Measurements from ENCODE around the gene SEMA4C. TPM values are rescaled to one million over a fixed set of nuclear protein-coding genes. Genes with fewer than 3 reads are reported as not detected.
A peak's percentile ranks its signal among the peaks of the same experiment; 100 is the strongest.

Gene SEMA4C
- total and polyA plus RNA-seq, 9 of the 15 experiments (the other 6 are each of a cell fraction or from before 2014, with no cell fraction given), result 0.32 to 59.7 (median 23.9) TPM

DNA sequence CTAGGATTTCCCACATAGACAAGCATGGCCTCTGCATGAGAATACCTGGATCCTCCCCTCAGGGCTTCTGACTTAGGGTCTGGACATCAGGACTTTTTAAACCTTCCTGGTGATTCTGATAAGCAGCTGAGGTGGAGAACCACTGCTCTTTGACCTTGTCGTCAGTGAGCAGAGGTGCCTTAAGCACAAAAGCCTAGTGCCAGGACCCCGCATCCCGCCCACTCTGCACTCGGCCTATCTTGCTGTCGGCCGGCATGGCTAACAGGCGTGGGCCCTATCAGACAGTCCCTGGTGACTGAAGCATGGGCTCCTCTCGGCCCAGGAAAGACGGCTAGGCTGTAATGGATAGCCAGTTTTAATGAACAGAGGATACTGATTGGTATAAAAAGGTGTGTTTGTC, 32.3 kb downstream of the SEMA4C start (continued):
- TF ChIP-seq, protein P1, sequence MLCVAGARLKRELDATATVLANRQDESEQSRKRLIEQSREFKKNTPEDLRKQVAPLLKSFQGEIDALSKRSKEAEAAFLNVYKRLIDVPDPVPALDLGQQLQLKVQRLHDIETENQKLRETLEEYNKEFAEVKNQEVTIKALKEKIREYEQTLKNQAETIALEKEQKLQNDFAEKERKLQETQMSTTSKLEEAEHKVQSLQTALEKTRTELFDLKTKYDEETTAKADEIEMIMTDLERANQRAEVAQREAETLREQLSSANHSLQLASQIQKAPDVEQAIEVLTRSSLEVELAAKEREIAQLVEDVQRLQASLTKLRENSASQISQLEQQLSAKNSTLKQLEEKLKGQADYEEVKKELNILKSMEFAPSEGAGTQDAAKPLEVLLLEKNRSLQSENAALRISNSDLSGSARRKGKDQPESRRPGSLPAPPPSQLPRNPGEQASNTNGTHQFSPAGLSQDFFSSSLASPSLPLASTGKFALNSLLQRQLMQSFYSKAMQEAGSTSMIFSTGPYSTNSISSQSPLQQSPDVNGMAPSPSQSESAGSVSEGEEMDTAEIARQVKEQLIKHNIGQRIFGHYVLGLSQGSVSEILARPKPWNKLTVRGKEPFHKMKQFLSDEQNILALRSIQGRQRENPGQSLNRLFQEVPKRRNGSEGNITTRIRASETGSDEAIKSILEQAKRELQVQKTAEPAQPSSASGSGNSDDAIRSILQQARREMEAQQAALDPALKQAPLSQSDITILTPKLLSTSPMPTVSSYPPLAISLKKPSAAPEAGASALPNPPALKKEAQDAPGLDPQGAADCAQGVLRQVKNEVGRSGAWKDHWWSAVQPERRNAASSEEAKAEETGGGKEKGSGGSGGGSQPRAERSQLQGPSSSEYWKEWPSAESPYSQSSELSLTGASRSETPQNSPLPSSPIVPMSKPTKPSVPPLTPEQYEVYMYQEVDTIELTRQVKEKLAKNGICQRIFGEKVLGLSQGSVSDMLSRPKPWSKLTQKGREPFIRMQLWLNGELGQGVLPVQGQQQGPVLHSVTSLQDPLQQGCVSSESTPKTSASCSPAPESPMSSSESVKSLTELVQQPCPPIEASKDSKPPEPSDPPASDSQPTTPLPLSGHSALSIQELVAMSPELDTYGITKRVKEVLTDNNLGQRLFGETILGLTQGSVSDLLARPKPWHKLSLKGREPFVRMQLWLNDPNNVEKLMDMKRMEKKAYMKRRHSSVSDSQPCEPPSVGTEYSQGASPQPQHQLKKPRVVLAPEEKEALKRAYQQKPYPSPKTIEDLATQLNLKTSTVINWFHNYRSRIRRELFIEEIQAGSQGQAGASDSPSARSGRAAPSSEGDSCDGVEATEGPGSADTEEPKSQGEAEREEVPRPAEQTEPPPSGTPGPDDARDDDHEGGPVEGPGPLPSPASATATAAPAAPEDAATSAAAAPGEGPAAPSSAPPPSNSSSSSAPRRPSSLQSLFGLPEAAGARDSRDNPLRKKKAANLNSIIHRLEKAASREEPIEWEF (CRISPR knock-in tag; IDR thresholded peaks at IDR 0.05), result no peak
- no peak for TF ChIP-seq HNRNPL (IDR thresholded peaks at IDR 0.05; ENCODE audit: low read depth, low read length)
- no peak for TF ChIP-seq ZNF778 (CRISPR knock-in tag; IDR thresholded peaks at IDR 0.05)
- TF ChIP-seq, protein P2, sequence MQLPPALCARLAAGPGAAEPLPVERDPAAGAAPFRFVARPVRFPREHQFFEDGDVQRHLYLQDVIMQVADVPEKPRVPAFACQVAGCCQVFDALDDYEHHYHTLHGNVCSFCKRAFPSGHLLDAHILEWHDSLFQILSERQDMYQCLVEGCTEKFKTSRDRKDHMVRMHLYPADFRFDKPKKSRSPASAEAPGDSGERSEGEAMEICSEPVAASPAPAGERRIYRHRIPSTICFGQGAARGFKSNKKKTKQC (CRISPR knock-in tag; IDR thresholded peaks at IDR 0.05), result no peak
- TF ChIP-seq CBFA2T3 (IDR thresholded peaks at IDR 0.05), result peak; percentile 68
- TF ChIP-seq, protein P3, sequence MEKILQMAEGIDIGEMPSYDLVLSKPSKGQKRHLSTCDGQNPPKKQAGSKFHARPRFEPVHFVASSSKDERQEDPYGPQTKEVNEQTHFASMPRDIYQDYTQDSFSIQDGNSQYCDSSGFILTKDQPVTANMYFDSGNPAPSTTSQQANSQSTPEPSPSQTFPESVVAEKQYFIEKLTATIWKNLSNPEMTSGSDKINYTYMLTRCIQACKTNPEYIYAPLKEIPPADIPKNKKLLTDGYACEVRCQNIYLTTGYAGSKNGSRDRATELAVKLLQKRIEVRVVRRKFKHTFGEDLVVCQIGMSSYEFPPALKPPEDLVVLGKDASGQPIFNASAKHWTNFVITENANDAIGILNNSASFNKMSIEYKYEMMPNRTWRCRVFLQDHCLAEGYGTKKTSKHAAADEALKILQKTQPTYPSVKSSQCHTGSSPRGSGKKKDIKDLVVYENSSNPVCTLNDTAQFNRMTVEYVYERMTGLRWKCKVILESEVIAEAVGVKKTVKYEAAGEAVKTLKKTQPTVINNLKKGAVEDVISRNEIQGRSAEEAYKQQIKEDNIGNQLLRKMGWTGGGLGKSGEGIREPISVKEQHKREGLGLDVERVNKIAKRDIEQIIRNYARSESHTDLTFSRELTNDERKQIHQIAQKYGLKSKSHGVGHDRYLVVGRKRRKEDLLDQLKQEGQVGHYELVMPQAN (IDR thresholded peaks at IDR 0.05; ENCODE audit: borderline replicate concordance), result no peak
- TF ChIP-seq EGR1 (conservative IDR thresholded peaks at IDR 0.05), result peak; percentile 83
- no peak for TF ChIP-seq RBM14 (IDR thresholded peaks at IDR 0.05; ENCODE audit: borderline replicate concordance, insufficient read depth, low read depth, low read length)
- 0 out of 2 replicates have a peak, but pooled peaks have one; percentile 23 for TF ChIP-seq POLR2G (IDR thresholded peaks at IDR 0.05; ENCODE audit: low read depth, low read length)
- no peak for TF ChIP-seq ZNF174 (CRISPR knock-in tag; IDR thresholded peaks at IDR 0.05)
- no peak for TF ChIP-seq ZNF23 (CRISPR knock-in tag; IDR thresholded peaks at IDR 0.05)
- no peak for TF ChIP-seq SOX6 (IDR thresholded peaks at IDR 0.05)
